Stimulated activated CD4-positive, alpha-beta T cell treated with anti-CD3 and anti-CD28 coated beads, Interleukin-2, amount 100 ng/mL, for 48 hours (primary cell): ENCODE results near the gene ACTL6B.
"Not testable (repeated sequence)": the region's sequence is repeated elsewhere in the genome, so short reads cannot be mapped to it uniquely, and the experiment has no call there.

Source experiments
- DNase-seq, 2 donors: peaks; one replicate each; pipeline ENCODE4 v3.0.0-alpha.2; 2020

The ACTL6B gene

GRCh38 chr7:100655908-100656674 lies at the start of gene ACTL6B:
ACTL6B (minus strand) TSS chr7:100656448; CDS start chr7:100656354, 94 bp downstream.
- peak; percentile 58 to 63 for DNase-seq

GRCh38 chr7:100705320-100705752 lies 49.1 kb upstream of the ACTL6B start:
- DNase-seq, result peak; percentile 83 to 89

- DNase-seq, result not testable (repeated sequence)
These were observed 44.8 kb upstream of the ACTL6B start for GRCh38 chr7:100701089-100701488.

- DNase-seq, result no peak
These were observed 42.8 kb upstream of the ACTL6B start for GRCh38 chr7:100699018-100699417.

- DNase-seq, result no peak
These were observed 39.9 kb upstream of the ACTL6B start for GRCh38 chr7:100696123-100696521.

- DNase-seq, result peak; percentile 55 to 60
These were observed 38.0 kb upstream of the ACTL6B start, which contains the start of gene GIGYF1 for GRCh38 chr7:100694098-100694745. GIGYF1 (minus strand) TSS chr7:100694250; CDS start chr7:100688238, 6,012 bp downstream.

GRCh38 chr7:100693312-100694097 lies 37.3 kb upstream of the ACTL6B start:
- no peak for DNase-seq

GRCh38 chr7:100692578-100692961 lies 36.3 kb upstream of the ACTL6B start:
- DNase-seq, result no peak

GRCh38 chr7:100691676-100692577 lies 35.7 kb upstream of the ACTL6B start:
- DNase-seq, result peak; percentile 90 to 91

- no peak for DNase-seq
These were observed 33.2 kb upstream of the ACTL6B start for GRCh38 chr7:100689230-100690135.

GRCh38 chr7:100688326-100688860 lies 32.1 kb upstream of the ACTL6B start:
- DNase-seq, result no peak

GRCh38 chr7:100687751-100688300 lies 31.6 kb upstream of the ACTL6B start:
- DNase-seq, result no peak

GRCh38 chr7:100687261-100687660 lies 31.0 kb upstream of the ACTL6B start:
- no peak for DNase-seq

- no peak for DNase-seq
These were observed 30.6 kb upstream of the ACTL6B start for GRCh38 chr7:100686822-100687211.

- DNase-seq, result no peak
These were observed 30.1 kb upstream of the ACTL6B start for GRCh38 chr7:100686201-100686821.

- no peak for DNase-seq
These were observed 29.4 kb upstream of the ACTL6B start for GRCh38 chr7:100685631-100686145.

- no peak for DNase-seq
These were observed 28.9 kb upstream of the ACTL6B start for GRCh38 chr7:100685049-100685605.

- DNase-seq, result no peak
These were observed 28.3 kb upstream of the ACTL6B start for GRCh38 chr7:100684534-100685042.
